ENCODE measurements around the gene PDE4D.
"Not testable (repeated sequence)": the region's sequence is repeated elsewhere in the genome, so short reads cannot be mapped to it uniquely, and the experiment has no call there.

Gene PDE4D

GRCh38 chr5:59065554-59065953 lies 828.0 kb downstream of the PDE4D start:
- DNase-seq (ENCODE audit: low read depth in 4 of 4, low spot score in 1 of 4) = no peak

- DNase-seq (ENCODE audit: low read depth in 4 of 4, low spot score in 1 of 4) = no peak
Measured at GRCh38 chr5:59064293-59064692, 829.2 kb downstream of the PDE4D start.

- no peak for DNase-seq (ENCODE audit: low read depth in 4 of 4, low spot score in 1 of 4)
Measured at GRCh38 chr5:59062986-59063683, 830.4 kb downstream of the PDE4D start.

- no peak for DNase-seq (ENCODE audit: low read depth in 4 of 4, low spot score in 1 of 4)
Measured at GRCh38 chr5:59061377-59061776, 832.1 kb downstream of the PDE4D start.

GRCh38 chr5:59058969-59059687 lies 834.4 kb downstream of the PDE4D start:
- DNase-seq (ENCODE audit: low read depth in 4 of 4, low spot score in 1 of 4) = no peak

GRCh38 chr5:59058237-59058636 lies 835.3 kb downstream of the PDE4D start:
- no peak for DNase-seq (ENCODE audit: low read depth in 4 of 4, low spot score in 1 of 4)

- DNase-seq (ENCODE audit: low read depth in 4 of 4, low spot score in 1 of 4) = not testable (repeated sequence)
Measured at GRCh38 chr5:59056599-59056998, 836.9 kb downstream of the PDE4D start.

- DNase-seq (ENCODE audit: low read depth in 4 of 4, low spot score in 1 of 4) = no peak
Measured at GRCh38 chr5:59055745-59056448, 837.6 kb downstream of the PDE4D start.

GRCh38 chr5:59054963-59055528 lies 838.5 kb downstream of the PDE4D start:
- no peak for DNase-seq (ENCODE audit: low read depth in 4 of 4, low spot score in 1 of 4)

GRCh38 chr5:59051951-59052350 lies 841.6 kb downstream of the PDE4D start:
- no peak for DNase-seq (ENCODE audit: low read depth in 4 of 4, low spot score in 1 of 4)

GRCh38 chr5:59049095-59049494 lies 844.4 kb downstream of the PDE4D start:
- DNase-seq (ENCODE audit: low read depth in 4 of 4, low spot score in 1 of 4) = no peak

- DNase-seq (ENCODE audit: low read depth in 4 of 4, low spot score in 1 of 4) = no peak
Measured at GRCh38 chr5:59042201-59043055, 851.1 kb downstream of the PDE4D start.

- no peak for DNase-seq (ENCODE audit: low read depth in 4 of 4, low spot score in 1 of 4)
Measured at GRCh38 chr5:59041355-59041754, 852.2 kb downstream of the PDE4D start.

GRCh38 chr5:59040804-59041201 lies 852.7 kb downstream of the PDE4D start:
- no peak for DNase-seq (ENCODE audit: low read depth in 4 of 4, low spot score in 1 of 4)

GRCh38 chr5:59040024-59040803 lies 853.3 kb downstream of the PDE4D start:
- no peak for DNase-seq (ENCODE audit: low read depth in 4 of 4, low spot score in 1 of 4)

GRCh38 chr5:59039296-59040023 lies 854.1 kb downstream of the PDE4D start:
- DNase-seq (ENCODE audit: low read depth in 4 of 4, low spot score in 1 of 4) = peak; percentile 54 to 84 (median 65)

- peak in 2 of 4 experiments; percentile 5 to 14 for DNase-seq (ENCODE audit: low read depth in 4 of 4, low spot score in 1 of 4)
Measured at GRCh38 chr5:59038798-59039295, 854.7 kb downstream of the PDE4D start.

GRCh38 chr5:59037941-59038797 lies 855.4 kb downstream of the PDE4D start:
- DNase-seq (ENCODE audit: low read depth in 4 of 4, low spot score in 1 of 4) = no peak
